ENCODE data around the gene ARMC8. TPM values are rescaled to one million over a fixed set of nuclear protein-coding genes. Genes with fewer than 3 reads are reported as not detected.
A peak's percentile ranks its signal among the peaks of the same experiment; 100 is the strongest.

The ARMC8 gene
- total RNA-seq, 1 donor from 2014 or later, result 29.5 TPM

GRCh38 chr3:138331143-138331894 is 144.2 kb downstream of the ARMC8 start:
- Histone ChIP-seq H3K4me3 (ENCODE audit: low read depth, low read length) (no peak overlapping the region), H3K36me3 (ENCODE audit: control insufficient read depth, insufficient read depth, low read length) (no peaks in the 10 kb centered on the region), H3K27me3 (ENCODE audit: control insufficient read depth, insufficient read depth, low read length) (no peaks in the 10 kb centered on the region)
- DNase-seq (ENCODE audit: low read depth), result no peak
- TF ChIP-seq CTCF (IDR thresholded peaks at IDR 0.05; ENCODE audit: insufficient read depth, low read length, severe bottlenecking), result no peak
- peak; percentile 36 for FAIRE-seq

- DNase-seq (ENCODE audit: low read depth) (peak; percentile 47), FAIRE-seq (no peak)
- Histone ChIP-seq H3K4me3 (ENCODE audit: low read depth, low read length) (no peak overlapping the region), H3K27me3 (ENCODE audit: control insufficient read depth, insufficient read depth, low read length) (no peaks in the 10 kb centered on the region), H3K36me3 (ENCODE audit: control insufficient read depth, insufficient read depth, low read length) (no peaks in the 10 kb centered on the region)
- TF ChIP-seq CTCF (IDR thresholded peaks at IDR 0.05; ENCODE audit: insufficient read depth, low read length, severe bottlenecking), result peak; percentile 43
Measured at GRCh38 chr3:138332472-138333073, 145.5 kb downstream of the ARMC8 start.

DNA sequence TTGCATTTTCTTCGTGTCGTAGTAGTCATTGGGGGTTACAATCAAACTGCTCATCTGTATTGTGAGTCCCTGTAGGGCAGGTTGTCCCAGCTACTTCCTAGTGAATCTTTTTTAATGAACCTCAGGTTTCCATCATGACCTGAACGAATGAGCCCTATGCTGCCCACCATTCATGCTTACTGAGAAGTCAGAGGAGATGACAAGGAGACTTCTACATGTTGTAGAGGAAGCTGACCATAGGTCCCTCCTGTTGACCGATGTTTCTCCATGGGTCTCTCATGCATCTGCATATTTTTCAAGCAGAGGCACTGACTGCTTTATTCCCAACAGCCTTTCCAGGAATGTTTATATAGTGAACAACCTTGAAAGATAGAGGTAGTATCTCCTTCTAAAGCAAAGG is 147.5 kb downstream of the ARMC8 start:
- FAIRE-seq (no peak), DNase-seq (ENCODE audit: low read depth) (no peak)
- Histone ChIP-seq H3K27me3 (ENCODE audit: control insufficient read depth, insufficient read depth, low read length) (peaks cover 2% of the 10 kb centered on the region), H3K36me3 (ENCODE audit: control insufficient read depth, insufficient read depth, low read length) (no peaks in the 10 kb centered on the region), H3K4me3 (ENCODE audit: low read depth, low read length) (no peak overlapping the region)
- TF ChIP-seq CTCF (IDR thresholded peaks at IDR 0.05; ENCODE audit: insufficient read depth, low read length, severe bottlenecking), result no peak

- FAIRE-seq (no peak), DNase-seq (ENCODE audit: low read depth) (no peak)
- Histone ChIP-seq H3K36me3 (ENCODE audit: control insufficient read depth, insufficient read depth, low read length) (no peaks in the 10 kb centered on the region), H3K27me3 (ENCODE audit: control insufficient read depth, insufficient read depth, low read length) (peaks cover 2% of the 10 kb centered on the region), H3K4me3 (ENCODE audit: low read depth, low read length) (no peak overlapping the region)
- TF ChIP-seq CTCF (IDR thresholded peaks at IDR 0.05; ENCODE audit: insufficient read depth, low read length, severe bottlenecking), result no peak
Measured at GRCh38 chr3:138336454-138336999, 149.4 kb downstream of the ARMC8 start.

- no peak overlapping the region for H3K4me3 ChIP-seq (ENCODE audit: low read depth, low read length)
- DNase-seq (ENCODE audit: low read depth) (no peak), FAIRE-seq (no peak)
- peaks cover 2% of the 10 kb centered on the region for H3K27me3 ChIP-seq (ENCODE audit: control insufficient read depth, insufficient read depth, low read length)
- no peaks in the 10 kb centered on the region for H3K36me3 ChIP-seq (ENCODE audit: control insufficient read depth, insufficient read depth, low read length)
- no peak for TF ChIP-seq CTCF (IDR thresholded peaks at IDR 0.05; ENCODE audit: insufficient read depth, low read length, severe bottlenecking)
Measured at GRCh38 chr3:138338244-138338643, 151.1 kb downstream of the ARMC8 start.
